ENCODE results near the gene CCNB2. TPM values are rescaled to one million over a fixed set of nuclear protein-coding genes. Genes with fewer than 3 reads are reported as not detected.

The CCNB2 gene
- total and polyA plus RNA-seq, 4 donors: 1.5 to 5.1 (median 2.2) TPM

GRCh38 chr15:59131969-59132562, 27.1 kb downstream of the CCNB2 start:
- Histone ChIP-seq H3K4me3 (no peak overlapping the region), H3K27ac (ENCODE audit: low read depth in 1 of 2, low read length in 1 of 2) (no peak overlapping the region), H3K9me3 (ENCODE audit: control insufficient read depth in 4 of 4, insufficient read depth in 3 of 4, low read length in 3 of 4) (no peaks in the 10 kb centered on the region), H3K9ac (ENCODE audit: insufficient read depth in 1 of 2, low read length in 2 of 2) (no peak overlapping the region), H3K4me1 (ENCODE audit: control insufficient read depth in 5 of 5, insufficient read depth in 5 of 5, low read length in 5 of 5) (no peaks in the 10 kb centered on the region), H3K27me3 (ENCODE audit: control insufficient read depth in 3 of 3, insufficient read depth in 3 of 3, low read length in 2 of 3) (no peaks in the 10 kb centered on the region), H3K36me3 (ENCODE audit: control insufficient read depth in 4 of 4, insufficient read depth in 4 of 4, low read length in 4 of 4) (peaks cover 11 to 24% (median 17%) of the 10 kb centered on the region in 4 donors)
- WGBS, 2 donors: 88 to 89% methylated on average over 3 of the region's 3 CpGs
- DNase-seq (no peak), ATAC-seq (ENCODE audit: insufficient read depth, low FRiP score) (no peak)
- TF ChIP-seq, protein P1, sequence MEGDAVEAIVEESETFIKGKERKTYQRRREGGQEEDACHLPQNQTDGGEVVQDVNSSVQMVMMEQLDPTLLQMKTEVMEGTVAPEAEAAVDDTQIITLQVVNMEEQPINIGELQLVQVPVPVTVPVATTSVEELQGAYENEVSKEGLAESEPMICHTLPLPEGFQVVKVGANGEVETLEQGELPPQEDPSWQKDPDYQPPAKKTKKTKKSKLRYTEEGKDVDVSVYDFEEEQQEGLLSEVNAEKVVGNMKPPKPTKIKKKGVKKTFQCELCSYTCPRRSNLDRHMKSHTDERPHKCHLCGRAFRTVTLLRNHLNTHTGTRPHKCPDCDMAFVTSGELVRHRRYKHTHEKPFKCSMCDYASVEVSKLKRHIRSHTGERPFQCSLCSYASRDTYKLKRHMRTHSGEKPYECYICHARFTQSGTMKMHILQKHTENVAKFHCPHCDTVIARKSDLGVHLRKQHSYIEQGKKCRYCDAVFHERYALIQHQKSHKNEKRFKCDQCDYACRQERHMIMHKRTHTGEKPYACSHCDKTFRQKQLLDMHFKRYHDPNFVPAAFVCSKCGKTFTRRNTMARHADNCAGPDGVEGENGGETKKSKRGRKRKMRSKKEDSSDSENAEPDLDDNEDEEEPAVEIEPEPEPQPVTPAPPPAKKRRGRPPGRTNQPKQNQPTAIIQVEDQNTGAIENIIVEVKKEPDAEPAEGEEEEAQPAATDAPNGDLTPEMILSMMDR (IDR thresholded peaks at IDR 0.05; ENCODE audit: control extremely low read depth, extremely low read depth): no peak

- 98% methylated on average over 6 of the region's 6 CpGs for WGBS, 2 donors
- TF ChIP-seq, protein P1 (IDR thresholded peaks at IDR 0.05; ENCODE audit: control extremely low read depth, extremely low read depth): no peak
- no peak for DNase-seq
- no peak for ATAC-seq (ENCODE audit: insufficient read depth, low FRiP score)
- Histone ChIP-seq H3K4me1 (ENCODE audit: control insufficient read depth in 5 of 5, insufficient read depth in 5 of 5, low read length in 5 of 5) (no peaks in the 10 kb centered on the region), H3K9ac (ENCODE audit: insufficient read depth in 1 of 2, low read length in 2 of 2) (no peak overlapping the region), H3K9me3 (ENCODE audit: control insufficient read depth in 4 of 4, insufficient read depth in 3 of 4, low read length in 3 of 4) (no peaks in the 10 kb centered on the region), H3K36me3 (ENCODE audit: control insufficient read depth in 4 of 4, insufficient read depth in 4 of 4, low read length in 4 of 4) (peaks cover 13 to 24% (median 18%) of the 10 kb centered on the region in 4 donors), H3K4me3 (no peak overlapping the region), H3K27me3 (ENCODE audit: control insufficient read depth in 3 of 3, insufficient read depth in 3 of 3, low read length in 2 of 3) (no peaks in the 10 kb centered on the region), H3K27ac (ENCODE audit: low read depth in 1 of 2, low read length in 1 of 2) (no peak overlapping the region)
These were observed 29.0 kb downstream of the CCNB2 start for GRCh38 chr15:59133929-59134427.

DNA sequence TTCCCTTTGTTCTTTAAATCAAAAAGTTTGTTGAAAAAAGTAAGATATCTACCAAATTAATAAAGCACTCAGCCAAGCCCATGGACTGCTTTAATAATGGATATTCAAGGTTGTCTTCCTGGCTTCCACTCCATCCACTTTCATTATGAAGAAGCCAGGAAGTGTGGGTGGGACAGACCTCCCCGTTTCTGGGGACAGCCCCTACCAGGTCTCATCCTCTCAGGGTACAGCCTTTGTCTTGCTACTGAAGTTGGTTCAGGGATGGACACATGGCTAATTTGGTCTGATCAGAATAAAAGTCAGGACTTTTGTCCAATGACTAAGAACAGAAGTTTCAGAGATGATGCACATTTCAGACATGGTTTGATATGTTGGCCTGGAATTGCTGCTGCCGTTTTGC, 32.6 kb downstream of the CCNB2 start:
- H3K27me3 ChIP-seq (ENCODE audit: control insufficient read depth in 3 of 3, insufficient read depth in 3 of 3, low read length in 2 of 3): no peaks in the 10 kb centered on the region
- TF ChIP-seq, protein P1 (IDR thresholded peaks at IDR 0.05; ENCODE audit: control extremely low read depth, extremely low read depth): no peak
- H3K36me3 ChIP-seq (ENCODE audit: control insufficient read depth in 4 of 4, insufficient read depth in 4 of 4, low read length in 4 of 4): peaks cover 12 to 22% (median 16%) of the 10 kb centered on the region in 4 donors
- DNase-seq: no peak
- H3K27ac ChIP-seq (ENCODE audit: low read depth in 1 of 2, low read length in 1 of 2): no peak overlapping the region
- WGBS, 2 donors: 63 to 79% methylated on average over 2 of the region's 2 CpGs
- no peaks in the 10 kb centered on the region for H3K9me3 ChIP-seq (ENCODE audit: control insufficient read depth in 4 of 4, insufficient read depth in 3 of 4, low read length in 3 of 4)
- peaks cover 0 to 3% (median 0%) of the 10 kb centered on the region in 5 donors for H3K4me1 ChIP-seq (ENCODE audit: control insufficient read depth in 5 of 5, insufficient read depth in 5 of 5, low read length in 5 of 5)
- no peak overlapping the region for H3K9ac ChIP-seq (ENCODE audit: insufficient read depth in 1 of 2, low read length in 2 of 2)
- H3K4me3 ChIP-seq: no peak overlapping the region
- no peak for ATAC-seq (ENCODE audit: insufficient read depth, low FRiP score)
